BJ (cell line): ENCODE data around the gene RHBDL1. TPM values are rescaled to one million over a fixed set of nuclear protein-coding genes. Genes with fewer than 3 reads are reported as not detected.

ENCODE experiments used
- CTCF ChIA-PET: fragments of 350-600 bp; formaldehyde crosslinking; extraction: SDS; loops from one replicate; lab custom pipeline; 2021; ENCODE audit warnings: antibody characterized with exemption, inconsistent platforms; lab: Yijun Ruan, JAX
- POLR2A ChIA-PET: fragments of 300-600 bp; sonication (Branson Sonifier 250); formaldehyde crosslinking; extraction: SDS; loops from one replicate; lab custom pipeline; 2021; ENCODE audit warnings: antibody characterized with exemption; lab: Charles Lee
- DNase-seq: peaks from one replicate; pipeline ENCODE4 v3.0.0-alpha.2; 2011; ENCODE audit warnings: low read depth
- H3K27me3 ChIP-seq: 2 replicates; pipeline ENCODE4 v1.6.0; 2011; ENCODE audit warnings: low read length; ENCODE audit not compliant: control insufficient read depth, insufficient read depth
- H3K36me3 ChIP-seq: 2 replicates; pipeline ENCODE4 v1.5.1; 2011; ENCODE audit warnings: low read length; ENCODE audit not compliant: control insufficient read depth, insufficient read depth
- H3K4me3 ChIP-seq: 2 replicates; pipeline ENCODE4 v1.5.1; 2011; ENCODE audit warnings: low read depth, mild to moderate bottlenecking, control low read depth, low read length
- polyA plus RNA-seq: library from polyadenylated mRNA; depleted of rRNA; stranded (reverse); fragments of >200 nt; gene quantifications from 2 replicates; pipeline ENCODE4 v1.2.3, GENCODE V29; 2011
- TF ChIP-seq, protein P1 (sequence below): IDR thresholded peaks from 2 replicates; pipeline ENCODE4 v1.5.1; 2011; ENCODE audit warnings: low read depth, mild to moderate bottlenecking, control low read depth, inconsistent platforms, low read length, moderate library complexity; ENCODE audit not compliant: insufficient read depth

The RHBDL1 gene
- polyA plus RNA-seq, 1 experiment = 1.3 TPM

DNA sequence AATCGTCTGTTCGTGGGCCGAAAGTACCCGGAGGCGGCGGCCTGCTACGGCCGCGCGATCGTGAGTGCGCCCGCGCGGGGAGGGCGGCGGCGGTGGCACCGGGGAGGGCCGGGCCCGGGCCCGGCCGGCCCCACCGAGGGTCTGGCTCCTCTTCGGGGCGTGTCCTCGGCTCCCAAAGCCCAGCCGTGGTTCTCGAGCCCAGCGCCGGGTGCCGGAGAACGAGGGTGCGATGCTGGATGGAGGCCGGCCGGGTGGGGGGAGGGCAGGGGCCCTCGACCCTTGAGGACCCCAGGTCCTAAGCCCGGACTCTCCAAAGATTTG lies 5.1 kb downstream of the RHBDL1 start:
- no peak for DNase-seq
- Histone ChIP-seq H3K27me3 (no peaks in the 10 kb centered on the region), H3K36me3 (peaks cover 21% of the 10 kb centered on the region), H3K4me3 (peak overlapping the region; percentile 69)
- TF ChIP-seq, protein P1, sequence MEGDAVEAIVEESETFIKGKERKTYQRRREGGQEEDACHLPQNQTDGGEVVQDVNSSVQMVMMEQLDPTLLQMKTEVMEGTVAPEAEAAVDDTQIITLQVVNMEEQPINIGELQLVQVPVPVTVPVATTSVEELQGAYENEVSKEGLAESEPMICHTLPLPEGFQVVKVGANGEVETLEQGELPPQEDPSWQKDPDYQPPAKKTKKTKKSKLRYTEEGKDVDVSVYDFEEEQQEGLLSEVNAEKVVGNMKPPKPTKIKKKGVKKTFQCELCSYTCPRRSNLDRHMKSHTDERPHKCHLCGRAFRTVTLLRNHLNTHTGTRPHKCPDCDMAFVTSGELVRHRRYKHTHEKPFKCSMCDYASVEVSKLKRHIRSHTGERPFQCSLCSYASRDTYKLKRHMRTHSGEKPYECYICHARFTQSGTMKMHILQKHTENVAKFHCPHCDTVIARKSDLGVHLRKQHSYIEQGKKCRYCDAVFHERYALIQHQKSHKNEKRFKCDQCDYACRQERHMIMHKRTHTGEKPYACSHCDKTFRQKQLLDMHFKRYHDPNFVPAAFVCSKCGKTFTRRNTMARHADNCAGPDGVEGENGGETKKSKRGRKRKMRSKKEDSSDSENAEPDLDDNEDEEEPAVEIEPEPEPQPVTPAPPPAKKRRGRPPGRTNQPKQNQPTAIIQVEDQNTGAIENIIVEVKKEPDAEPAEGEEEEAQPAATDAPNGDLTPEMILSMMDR = no peak
- ChIA-PET POLR2A (no interaction called here), CTCF (interaction anchor here (1.3 to 4.5 kb wide), 4 partner anchors 13 to 60 kb away, joined by 3 to 20 read pairs (median 6); partner anchors contain the start of genes CIAO3 and RHOT2)

DNA sequence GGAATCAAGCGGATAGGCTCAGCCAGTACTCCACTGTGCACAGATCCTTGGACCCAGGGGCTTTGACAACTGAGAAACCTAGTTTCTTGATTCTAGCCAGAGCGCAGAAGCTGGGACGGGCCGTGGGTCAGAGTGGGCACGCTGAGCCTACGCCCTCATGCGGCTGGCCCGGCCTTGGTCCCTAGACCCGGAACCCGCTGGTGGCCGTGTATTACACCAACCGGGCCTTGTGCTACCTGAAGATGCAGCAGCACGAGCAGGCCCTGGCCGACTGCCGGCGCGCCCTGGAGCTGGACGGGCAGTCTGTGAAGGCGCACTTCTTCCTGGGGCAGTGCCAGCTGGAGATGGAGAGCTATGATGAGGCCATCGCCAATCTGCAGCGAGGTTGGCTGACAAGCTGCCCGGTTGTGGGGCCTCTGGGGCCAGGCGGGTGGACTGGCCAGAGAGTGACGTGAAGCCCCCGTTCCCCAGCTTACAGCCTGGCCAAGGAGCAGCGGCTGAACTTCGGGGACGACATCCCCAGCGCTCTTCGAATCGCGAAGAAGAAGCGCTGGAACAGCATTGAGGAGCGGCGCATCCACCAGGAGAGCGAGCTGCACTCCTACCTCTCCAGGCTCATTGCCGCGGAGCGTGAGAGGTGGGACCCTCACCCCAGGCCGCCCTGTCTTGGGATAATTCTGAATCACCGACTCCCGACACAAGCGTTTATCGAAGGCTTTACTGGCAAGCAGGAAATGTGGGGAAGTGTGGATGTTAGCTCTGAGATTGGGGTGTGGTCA lies 5.7 kb downstream of the RHBDL1 start:
- ChIA-PET CTCF (interaction anchor here (1.3 to 4.5 kb wide), 3 partner anchors 14 to 39 kb away, joined by 4 to 20 read pairs (median 7); partner anchors contain the start of gene RHOT2), POLR2A (no interaction called here)
- Histone ChIP-seq H3K36me3 (peaks cover 21% of the 10 kb centered on the region), H3K27me3 (no peaks in the 10 kb centered on the region), H3K4me3 (peak overlapping the region; percentile 69)
- TF ChIP-seq, protein P1 = peak; percentile 21; the same call in 1 of the 2 replicates
- no peak for DNase-seq

DNA sequence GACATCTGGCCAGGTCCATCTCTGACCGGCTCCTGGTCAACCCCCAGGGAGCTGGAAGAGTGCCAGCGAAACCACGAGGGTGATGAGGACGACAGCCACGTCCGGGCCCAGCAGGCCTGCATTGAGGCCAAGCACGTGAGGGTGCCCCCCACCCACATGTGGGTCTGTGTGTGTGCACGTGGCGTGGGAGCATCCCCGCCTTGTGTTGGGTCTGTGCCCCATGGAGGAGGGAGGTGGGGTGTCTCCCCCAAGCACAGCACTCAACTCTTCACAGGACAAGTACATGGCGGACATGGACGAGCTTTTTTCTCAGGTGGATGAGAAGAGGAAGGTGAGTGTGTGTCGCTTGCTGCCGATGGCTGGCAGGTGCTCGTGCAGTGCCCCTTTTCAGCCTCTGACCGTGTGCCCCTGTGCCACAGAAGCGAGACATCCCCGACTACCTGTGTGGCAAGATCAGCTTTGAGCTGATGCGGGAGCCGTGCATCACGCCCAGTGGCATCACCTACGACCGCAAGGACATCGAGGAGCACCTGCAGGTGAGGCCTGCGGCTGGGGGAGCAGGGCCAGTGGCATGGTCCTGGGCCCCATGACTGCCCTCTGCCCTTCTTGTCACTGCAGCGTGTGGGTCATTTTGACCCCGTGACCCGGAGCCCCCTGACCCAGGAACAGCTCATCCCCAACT lies 6.4 kb downstream of the RHBDL1 start:
- TF ChIP-seq, protein P1 = no peak
- Histone ChIP-seq H3K36me3 (peaks cover 23% of the 10 kb centered on the region), H3K27me3 (no peaks in the 10 kb centered on the region), H3K4me3 (no peak overlapping the region)
- POLR2A ChIA-PET = no interaction called here
- DNase-seq = no peak
- CTCF ChIA-PET = interaction anchor here (1.4 to 4.5 kb wide), 2 partner anchors 14 to 38 kb away, joined by 4 to 20 read pairs; partner anchors contain the start of gene RHOT2

DNA sequence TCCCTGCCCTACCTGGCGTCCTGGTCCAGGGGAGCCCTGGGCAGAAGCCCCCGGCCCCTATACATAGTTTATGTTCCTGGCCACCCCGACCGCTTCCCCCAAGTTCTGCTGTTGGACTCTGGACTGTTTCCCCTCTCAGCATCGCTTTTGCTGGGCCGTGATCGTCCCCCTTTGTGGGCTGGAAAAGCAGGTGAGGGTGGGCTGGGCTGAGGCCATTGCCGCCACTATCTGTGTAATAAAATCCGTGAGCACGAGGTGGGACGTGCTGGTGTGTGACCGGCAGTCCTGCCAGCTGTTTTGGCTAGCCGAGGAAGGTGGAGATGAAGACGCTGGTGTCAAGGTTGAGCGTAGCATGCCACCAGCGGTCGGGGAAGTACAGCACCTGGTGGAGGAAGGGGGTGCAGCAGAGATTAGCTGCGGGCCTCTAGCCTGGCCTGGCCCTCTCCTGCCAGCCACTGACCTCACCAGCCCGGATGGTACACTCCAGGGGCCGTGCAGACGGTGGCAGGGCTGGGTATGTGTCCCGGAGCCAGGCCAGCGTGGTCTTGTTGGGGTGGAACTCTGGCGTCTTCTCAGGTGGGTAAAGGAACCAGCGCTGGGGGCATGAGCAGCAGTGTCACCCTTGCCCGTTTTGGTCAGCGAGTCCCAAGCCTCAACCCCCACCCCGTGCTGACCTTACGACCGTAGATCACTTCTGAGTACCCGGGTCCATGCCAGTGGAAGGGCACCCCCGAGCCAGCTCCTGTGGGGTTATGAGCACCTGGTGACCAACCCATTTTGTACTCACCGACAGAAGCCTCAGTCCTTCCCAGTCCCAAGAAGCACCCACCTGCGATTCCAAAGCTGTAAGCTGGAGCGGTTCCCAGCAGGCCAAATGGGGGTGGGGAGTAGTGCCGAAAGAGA lies 7.3 kb downstream of the RHBDL1 start:
- TF ChIP-seq, protein P1 = no peak
- Histone ChIP-seq H3K4me3 (no peak overlapping the region; the same call in 1 of the 2 replicates), H3K36me3 (peaks cover 23% of the 10 kb centered on the region), H3K27me3 (no peaks in the 10 kb centered on the region)
- ChIA-PET POLR2A (no interaction called here), CTCF (interaction anchor here (4.5 kb wide), 1 partner anchor 15 kb away, joined by 20 read pairs; the partner anchor contains the start of gene RHOT2)
- DNase-seq = no peak
